HG03108 (cell line): ENCODE data around the gene KIF20A.
"Not testable (repeated sequence)": the region's sequence is repeated elsewhere in the genome, so short reads cannot be mapped to it uniquely, and the experiment has no call there.

Experiments
- ATAC-seq: cut with Tn5 transposase; IDR thresholded peaks from one replicate; pipeline ENCODE4 v1.9.1; 2021; ENCODE audit warnings: moderate library complexity; ENCODE audit not compliant: unreplicated experiment

Gene KIF20A

GRCh38 chr5:138182808-138183207 is 3.9 kb downstream of the KIF20A start:
- ATAC-seq: no peak

- ATAC-seq: no peak
Observed at GRCh38 chr5:138186002-138186447, 7.1 kb downstream of the KIF20A start.

- ATAC-seq: no peak
Observed at GRCh38 chr5:138188626-138189025, 9.7 kb downstream of the KIF20A start.

- ATAC-seq: no peak
Observed at GRCh38 chr5:138192826-138193225, 13.9 kb downstream of the KIF20A start.

GRCh38 chr5:138193859-138194258 is 14.9 kb downstream of the KIF20A start:
- not testable (repeated sequence) for ATAC-seq

- no peak for ATAC-seq
Observed at GRCh38 chr5:138210985-138211384, 32.1 kb downstream of the KIF20A start.

- ATAC-seq: peak; percentile 3
Observed at GRCh38 chr5:138212828-138213160, 33.9 kb downstream of the KIF20A start.

GRCh38 chr5:138213161-138214029 is 34.5 kb downstream of the KIF20A start, which contains the start of gene CDC23:
TSS of gene CDC23 (minus strand) at chr5:138213323. CDS start at chr5:138213312, 11 bp downstream.
- ATAC-seq: peak; percentile 95

GRCh38 chr5:138216799-138217198 is 37.9 kb downstream of the KIF20A start:
- no peak for ATAC-seq

- no peak for ATAC-seq
Observed at GRCh38 chr5:138223532-138223931, 44.6 kb downstream of the KIF20A start.

- ATAC-seq: no peak
Observed at GRCh38 chr5:138224712-138225111, 45.8 kb downstream of the KIF20A start.

- ATAC-seq: no peak
Observed at GRCh38 chr5:138226910-138227309, 48.0 kb downstream of the KIF20A start.

- ATAC-seq: no peak
Observed at GRCh38 chr5:138229387-138229786, 50.5 kb downstream of the KIF20A start.

GRCh38 chr5:138230261-138230660 is 51.3 kb downstream of the KIF20A start:
- ATAC-seq: no peak

- ATAC-seq: no peak
Observed at GRCh38 chr5:138230981-138231589, 52.2 kb downstream of the KIF20A start.

- ATAC-seq: no peak
Observed at GRCh38 chr5:138233280-138233679, 54.4 kb downstream of the KIF20A start.

GRCh38 chr5:138234651-138235050 is 55.7 kb downstream of the KIF20A start:
- no peak for ATAC-seq
